Measurements from ENCODE around the gene DBN1.

DBN1 gene

DNA sequence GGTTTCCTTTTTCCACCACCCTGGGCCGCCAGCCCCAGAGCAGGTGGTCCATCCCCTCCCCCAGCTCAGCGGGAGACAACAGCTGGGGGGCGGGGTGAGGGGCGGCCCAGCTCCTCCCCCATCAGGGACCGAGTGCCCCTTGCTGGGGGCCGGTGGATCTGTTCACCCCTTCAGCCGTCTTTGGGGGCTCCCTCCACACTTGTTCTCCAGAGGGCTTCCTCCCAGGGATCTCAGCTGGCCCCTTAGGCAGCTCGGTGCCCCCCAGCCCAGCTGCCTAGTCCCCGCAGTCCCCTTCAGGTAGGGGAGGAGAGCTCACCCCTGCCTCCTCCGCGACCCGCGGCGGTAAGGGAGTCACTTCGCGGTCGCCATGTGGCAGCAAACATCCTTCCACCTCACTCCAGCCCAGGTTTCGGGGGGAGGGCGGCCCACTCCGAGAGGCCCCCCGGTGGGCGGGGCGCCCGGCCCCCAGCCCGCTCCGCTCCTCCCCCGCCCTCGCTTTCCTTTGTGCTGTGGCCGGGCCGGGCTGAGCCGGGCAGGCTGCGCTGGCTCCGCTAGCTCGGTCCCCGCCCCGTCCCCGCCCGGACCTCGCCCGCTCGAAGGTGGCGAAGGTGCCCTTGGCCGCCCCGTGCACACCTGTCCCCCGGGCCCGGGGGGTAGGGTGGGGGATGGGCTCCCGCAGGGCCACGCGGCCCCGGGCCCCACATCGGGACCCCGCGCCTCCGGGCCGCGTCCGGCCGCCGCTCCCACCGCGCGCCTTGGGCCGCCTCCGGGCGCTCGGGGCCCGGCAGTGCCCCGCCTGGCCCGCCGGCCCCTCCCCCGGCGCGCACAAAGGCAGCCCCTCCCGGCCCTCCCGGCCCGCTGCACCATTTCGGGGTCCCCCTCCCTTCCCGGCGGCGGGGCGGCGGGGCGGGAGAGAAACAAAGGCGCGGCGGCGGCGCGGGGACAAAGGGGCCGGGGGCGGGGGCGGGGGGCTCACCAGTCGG is 683 bp downstream of the DBN1 start:
- no peak for DNase-seq

DNA sequence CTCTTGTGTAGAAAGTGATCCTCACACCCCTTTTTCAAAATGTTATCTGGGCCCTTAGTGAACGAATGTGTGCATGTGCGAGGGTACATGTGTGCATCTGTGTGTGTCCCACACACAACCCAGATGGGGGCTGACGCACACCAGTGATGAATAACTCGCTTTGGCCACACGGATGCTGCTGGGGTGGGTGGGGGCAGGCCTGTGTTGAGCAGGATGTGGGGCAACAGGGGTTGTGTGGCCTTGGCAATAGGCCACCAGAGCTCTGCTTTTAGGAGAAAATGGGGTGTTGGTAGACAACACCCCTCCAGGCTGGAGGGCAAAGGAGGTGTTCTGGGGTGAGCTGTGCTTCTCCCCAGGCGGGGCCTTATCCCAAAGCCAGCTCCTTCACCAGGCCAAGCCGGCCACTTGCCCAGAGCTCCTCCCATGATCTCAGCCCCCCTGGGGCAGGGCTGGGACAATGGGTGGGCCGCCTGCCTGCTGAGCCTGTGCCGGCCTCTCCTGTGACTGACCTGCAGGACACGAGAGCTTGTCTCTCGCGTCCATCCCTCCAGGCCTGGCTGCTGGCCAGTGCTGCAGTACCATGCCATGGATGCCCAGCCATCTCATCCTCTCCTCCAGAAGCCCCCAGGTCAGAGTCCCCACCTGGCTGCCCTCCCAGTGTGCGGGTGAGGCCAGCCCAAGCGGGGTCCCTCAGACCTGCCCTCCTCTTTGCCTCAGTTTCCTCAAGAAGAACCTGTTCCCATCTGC is 1.7 kb downstream of the DBN1 start:
- DNase-seq = no peak

- no peak for DNase-seq
These were observed 2.5 kb downstream of the DBN1 start for GRCh38 chr5:177470759-177471536.

- DNase-seq = no peak
These were observed 3.5 kb downstream of the DBN1 start for GRCh38 chr5:177469750-177470525.

- no peak for DNase-seq
These were observed 4.5 kb downstream of the DBN1 start for GRCh38 chr5:177468685-177469628.

DNA sequence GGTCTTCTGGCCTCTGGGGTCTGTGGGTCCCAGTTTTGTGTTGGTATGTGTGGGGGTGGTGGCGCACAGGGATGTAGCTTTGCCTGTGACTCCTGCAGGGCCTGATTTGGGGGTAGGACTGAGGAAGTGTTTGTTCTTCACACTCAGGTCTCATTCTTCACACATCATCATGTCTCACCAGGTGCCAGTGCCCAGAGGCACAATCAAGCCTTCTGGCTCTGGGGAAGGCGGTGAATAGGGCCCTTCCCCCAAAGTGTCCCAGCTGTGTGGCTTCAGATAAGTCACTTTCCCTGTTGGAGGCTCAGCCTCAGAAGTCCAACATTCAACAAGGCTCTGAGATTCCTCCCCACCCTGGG is 5.1 kb downstream of the DBN1 start:
- no peak for DNase-seq

- no peak for DNase-seq
These were observed 6.0 kb downstream of the DBN1 start for GRCh38 chr5:177467436-177467835.

GRCh38 chr5:177466861-177467260 is 6.6 kb downstream of the DBN1 start:
- no peak for DNase-seq

DNA sequence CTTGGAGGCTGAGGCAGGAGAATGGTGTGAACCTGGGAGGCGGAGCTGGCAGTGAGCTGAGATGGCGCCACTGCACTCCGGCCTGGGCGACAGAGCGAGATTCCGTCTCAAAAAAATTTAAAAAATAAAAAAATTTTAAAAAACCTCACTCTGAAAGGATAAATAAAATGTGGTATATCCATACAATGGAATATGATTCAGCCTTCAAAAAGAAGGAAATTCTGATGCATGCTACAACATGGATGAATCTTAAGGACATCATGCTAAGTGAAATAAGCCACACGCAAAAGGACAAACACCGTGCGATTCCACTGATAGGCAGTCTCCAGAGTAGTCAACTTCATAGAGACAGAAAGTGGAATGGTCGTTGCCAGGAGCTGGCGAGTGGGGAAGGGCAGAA is 8.4 kb downstream of the DBN1 start:
- no peak for DNase-seq

DNA sequence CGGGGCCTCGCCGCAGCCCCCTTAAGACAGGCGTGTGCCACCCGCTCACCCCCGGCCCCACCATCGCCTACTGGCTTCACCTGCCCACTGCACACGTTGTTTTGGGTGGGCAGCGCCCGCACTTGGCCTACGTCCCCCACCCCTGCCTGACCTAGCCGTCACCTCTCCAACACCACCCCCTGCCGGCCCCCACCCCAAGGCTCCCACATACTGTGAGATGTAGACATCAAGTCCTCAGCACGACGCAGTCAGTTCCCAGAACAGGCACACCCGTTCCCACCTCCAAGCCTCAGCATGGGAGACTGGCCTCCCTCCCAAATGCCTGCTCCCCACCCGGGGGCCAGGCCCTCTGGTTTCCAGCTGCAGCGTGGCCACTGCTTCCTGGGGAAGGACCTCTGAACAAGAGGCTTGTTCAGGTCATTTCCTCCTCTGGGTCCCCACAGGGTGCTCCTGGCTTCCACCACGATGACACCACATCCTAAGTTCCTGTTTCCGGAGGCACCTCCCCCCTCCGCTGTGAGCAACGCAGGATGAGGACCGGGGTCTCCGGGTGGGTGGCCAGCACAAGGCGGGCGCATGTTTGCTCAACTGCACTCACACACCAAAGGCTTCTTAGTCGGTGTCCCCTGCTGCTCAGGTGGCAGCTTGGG is 11.3 kb downstream of the DBN1 start:
- no peak for DNase-seq

DNA sequence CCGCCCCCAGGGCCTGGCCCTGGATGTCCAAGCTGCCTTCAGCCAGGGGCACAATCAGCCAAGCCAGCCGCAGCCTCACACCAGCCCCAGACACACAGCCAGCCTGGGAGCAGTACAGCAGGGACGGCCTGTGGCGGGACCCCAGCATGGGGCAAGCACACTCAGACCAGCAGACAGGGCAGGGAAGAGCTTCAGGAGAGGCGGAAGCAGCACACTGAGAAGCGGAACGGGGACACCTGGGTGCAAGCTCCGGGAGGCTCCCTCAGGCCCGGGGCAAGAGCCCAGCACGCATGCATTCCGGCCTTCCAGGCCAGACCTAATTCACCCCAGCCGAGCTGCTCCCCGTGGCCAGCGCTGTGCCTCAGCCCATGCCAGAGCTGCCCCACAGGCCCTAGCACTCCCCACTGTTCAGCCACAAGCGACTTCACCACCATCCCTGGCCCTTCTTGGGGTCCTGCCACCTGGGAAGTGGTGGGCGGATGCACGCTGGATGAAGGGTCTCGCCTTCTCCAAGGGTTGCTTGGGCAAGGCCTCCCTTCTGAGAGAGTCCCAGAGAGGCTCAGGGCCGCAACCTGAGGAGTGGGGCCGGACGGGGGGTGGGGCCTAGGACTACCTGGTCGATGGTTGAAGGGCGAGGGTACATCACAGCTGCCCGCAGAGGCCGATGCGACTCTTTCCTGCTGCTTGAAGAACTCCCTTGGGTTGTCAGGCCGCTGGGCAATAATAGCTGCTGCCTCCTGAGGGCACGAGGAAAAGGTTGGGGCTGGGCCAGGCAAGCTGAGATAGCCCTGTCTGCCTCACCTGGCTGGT is 13.4 kb downstream of the DBN1 start:
- DNase-seq = no peak

DNA sequence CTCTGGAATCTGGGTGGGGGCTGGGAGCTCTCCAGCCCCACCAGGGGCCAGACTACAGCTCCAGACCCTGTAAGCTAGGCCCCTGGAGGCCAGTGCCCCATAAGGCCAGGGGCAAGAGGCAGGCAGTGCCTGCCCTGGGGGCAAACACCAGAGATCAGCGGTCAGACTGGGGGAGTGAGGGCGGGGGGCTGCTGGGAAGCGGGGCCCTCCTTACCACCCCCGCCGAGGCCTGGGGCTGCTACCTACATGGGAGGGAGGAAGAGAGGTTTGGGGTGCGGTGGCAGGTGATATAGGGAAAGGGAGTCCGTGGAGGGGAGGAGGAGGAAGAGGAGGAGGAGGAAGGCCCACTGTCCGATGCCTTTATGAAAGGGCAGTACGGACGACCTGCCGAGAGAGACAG is 14.1 kb downstream of the DBN1 start:
- DNase-seq = no peak

DNA sequence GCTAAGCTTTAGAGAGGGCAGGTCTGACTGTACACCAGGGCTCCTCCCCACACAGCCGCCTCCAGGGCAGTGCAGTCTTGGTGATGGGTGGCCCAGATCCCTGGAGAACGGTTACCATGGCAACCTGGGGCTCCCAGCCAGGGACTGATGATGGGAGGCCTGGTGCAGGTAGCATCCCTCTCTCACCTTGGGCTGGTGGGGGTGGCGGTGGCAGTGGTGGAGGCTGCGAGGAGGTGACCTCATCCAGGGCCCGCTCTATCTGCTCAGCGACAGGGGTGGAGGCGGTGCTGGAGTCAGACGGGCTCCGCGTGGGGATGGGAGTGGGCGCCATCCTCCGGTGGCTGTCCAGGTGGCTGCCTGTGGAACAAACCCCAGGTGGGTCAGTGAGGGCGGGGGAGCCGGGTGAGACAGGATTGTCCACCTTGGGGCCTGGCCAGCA is 14.5 kb downstream of the DBN1 start:
- DNase-seq = no peak

DNA sequence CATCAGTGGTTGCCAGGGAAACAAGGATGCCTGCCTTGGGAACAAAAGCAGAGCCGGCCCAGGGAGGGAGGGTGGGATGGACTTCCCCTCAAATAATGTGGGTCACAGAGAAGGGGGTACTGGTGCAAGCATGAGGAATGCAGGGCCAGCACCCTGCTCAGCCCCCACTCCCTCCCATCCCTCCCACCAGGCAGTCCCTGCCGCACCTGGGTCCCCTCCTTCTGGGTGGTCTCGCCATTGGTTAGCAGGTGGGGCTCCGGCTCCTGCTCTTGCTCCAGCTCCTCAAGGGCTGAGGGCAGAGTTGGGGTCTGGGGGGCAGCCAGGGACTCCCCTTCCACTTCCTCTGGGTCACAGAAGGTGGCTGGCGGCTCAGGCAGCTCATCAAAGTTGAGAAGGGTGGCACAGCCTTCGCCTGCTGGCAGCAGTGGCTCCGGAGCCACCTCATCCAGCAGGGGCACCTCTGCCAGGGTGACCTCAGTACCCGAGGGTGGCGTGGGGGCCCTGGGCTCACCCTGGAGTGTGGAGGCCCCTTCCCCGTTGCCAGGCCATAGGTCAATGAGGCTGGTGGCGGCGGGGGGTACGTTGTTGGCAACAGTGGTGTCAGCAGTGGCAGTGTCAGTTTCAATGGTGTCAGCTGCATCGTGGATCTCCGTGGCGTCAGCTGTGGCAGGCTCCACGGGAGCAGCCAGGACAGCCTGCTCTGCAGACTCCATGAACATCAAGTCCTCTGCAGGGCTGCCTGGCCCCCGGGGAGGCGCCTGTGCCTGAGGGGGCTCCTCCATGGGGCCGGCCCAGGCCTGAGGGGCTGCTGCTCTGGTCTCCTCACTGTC is 15.4 kb downstream of the DBN1 start:
- no peak for DNase-seq

DNA sequence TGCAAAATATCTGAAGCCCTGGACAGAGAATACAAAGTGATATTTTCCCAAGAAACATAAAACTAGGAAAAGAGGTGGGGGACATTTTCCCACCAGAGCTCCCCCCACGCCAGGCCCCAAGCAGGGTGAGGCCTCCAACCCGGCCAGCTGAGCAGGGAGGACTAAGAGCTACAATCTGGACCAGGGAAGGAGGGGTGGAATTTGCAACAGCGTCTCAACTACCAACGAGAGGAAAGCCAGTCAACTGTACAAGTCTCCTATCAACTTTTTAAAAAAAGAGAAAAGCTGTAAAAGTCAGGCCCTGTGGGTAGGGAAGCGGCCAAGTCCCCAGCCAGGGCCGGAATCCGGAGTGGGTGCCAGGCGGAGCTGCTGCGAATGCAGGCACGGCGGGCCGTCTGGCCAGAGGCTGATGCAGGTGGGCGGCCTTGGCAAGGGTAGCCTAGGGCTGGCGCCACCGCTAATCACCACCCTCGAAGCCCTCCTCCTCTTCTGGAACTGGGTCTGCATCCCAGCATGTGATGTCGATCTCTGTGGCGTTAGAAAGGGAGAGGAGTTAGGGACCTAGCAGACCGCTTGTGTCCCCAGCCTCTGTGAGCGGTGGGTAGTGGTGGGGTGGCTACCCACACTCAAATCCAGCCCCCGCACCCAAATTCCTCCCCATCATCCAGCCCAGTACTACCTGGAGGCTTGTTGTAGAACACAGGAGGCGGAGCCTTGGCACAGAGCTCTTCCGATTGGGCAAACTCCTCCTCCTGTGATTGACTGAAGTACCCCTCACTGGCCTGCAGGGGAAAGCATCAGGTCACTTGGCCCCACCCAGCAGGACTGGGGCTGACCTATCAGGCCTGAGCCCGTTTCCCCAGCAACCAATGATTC is 16.2 kb downstream of the DBN1 start:
- DNase-seq = no peak

DNA sequence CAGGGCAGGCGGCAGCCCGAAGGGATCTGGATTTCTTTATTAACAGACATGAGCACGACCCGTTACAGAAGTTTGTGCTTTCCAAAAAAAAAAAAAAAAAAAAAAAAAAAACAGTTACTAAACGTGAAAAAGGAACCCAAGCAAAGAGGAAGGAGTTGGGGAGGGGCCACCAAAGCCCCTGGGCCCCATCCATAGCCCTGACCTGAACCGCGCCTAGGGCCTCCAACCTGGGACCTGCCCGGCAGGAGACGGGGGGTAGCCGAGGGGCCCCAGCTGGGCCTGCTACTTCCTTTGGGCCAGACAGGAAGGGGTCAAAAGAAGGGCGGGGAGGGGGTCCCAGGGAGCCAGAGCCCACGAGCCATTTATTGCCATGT is 16.9 kb downstream of the DBN1 start:
- no peak for DNase-seq

DNA sequence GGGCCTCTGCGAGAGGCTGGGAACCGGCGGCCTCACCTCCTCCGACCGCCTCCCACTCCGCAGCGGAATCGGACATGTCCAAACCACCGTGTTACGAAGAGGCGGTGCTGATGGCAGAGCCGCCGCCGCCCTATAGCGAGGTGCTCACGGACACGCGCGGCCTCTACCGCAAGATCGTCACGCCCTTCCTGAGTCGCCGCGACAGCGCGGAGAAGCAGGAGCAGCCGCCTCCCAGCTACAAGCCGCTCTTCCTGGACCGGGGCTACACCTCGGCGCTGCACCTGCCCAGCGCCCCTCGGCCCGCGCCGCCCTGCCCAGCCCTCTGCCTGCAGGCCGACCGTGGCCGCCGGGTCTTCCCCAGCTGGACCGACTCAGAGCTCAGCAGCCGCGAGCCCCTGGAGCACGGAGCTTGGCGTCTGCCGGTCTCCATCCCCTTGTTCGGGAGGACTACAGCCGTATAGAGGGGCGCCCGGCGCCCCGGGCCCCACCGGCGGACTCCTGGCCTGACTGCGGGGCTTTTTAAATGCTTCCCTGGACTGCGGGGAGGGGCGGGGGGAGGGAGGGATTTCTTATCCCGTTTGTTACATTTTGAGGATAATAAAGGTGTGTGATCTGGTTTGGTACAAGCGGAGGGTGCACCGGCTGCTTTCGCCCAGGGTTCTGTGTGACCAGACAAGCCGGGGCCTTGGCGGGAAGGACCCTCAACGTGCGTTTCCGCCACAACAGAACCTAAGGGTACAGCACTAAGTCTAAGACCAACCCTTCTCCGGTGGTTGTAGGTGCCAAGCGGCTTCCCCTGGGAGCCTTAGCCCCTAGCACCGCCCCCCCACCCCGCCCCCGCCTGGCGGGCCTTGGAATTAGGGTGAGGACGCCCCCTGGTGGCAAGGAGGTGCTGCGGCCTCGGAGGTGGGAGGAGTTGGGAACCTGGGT is 17.5 kb downstream of the DBN1 start:
- DNase-seq = peak; percentile 99

Data from T-helper 9 cell (primary cell).